Posterior cingulate gyrus (tissue), 11 donors: ENCODE data around the gene RPL10A.

Source experiments
- DNase-seq, 10 donors: peaks; one replicate each; pipeline versions ENCODE4 v3.0.0 to v3.0.0-alpha.2; 2020 to 2021; ENCODE audit warnings: mixed read lengths in 3 of 10
- intact Hi-C: fragments of 100-400 bp; cut with DNase I; formaldehyde crosslinking; loops from one replicate; pipeline ENCODE4 v1.15.1; 2023

Gene RPL10A

GRCh38 chr6:35489995-35490791 lies 22.0 kb downstream of the RPL10A start:
- peak in 4 of 10 donors; percentile 31 to 89 (median 34) for DNase-seq
- intact Hi-C loops: no loop called here

DNA sequence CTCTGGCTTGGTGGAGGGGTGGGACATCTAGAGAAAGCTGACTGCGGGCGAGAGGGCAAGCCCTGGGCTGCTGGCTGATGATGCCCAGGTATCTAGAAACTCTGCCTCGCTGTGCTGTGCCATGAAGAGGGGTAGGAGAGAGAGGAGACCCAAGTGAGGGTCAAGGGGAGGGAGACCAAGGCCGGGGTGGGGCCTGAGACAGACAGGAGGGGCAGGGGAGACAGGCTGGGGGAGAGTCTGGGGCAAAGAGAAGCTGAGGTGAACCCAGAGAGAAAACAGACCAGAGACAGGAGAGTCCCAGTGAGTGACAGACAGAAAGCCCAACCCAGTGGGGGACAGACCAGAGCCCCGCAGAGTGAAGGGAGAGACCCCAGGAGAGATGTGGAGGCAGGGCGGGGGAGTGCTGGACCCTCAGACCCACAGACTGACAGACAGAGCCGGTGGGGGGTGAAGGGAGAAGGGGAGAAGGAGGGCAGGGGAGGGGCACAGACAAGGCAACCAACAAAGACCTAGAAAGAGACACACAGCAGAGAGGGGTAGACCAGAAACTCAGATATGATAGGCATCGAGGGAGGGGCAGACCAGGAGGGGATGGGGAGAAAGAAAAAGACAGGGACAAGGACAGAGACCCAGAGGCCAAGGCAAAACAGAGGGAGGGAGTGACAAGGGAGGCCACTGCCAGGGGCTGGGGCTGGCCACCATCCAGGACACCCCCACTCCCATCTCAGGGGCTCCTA lies 22.8 kb downstream of the RPL10A start:
- intact Hi-C loops: no loop called here
- peak in 1 of 10 donors; percentile 44 for DNase-seq

GRCh38 chr6:35491558-35492257 lies 23.5 kb downstream of the RPL10A start:
- intact Hi-C loops: no loop called here
- peak in 1 of 10 donors; percentile 68 for DNase-seq

DNA sequence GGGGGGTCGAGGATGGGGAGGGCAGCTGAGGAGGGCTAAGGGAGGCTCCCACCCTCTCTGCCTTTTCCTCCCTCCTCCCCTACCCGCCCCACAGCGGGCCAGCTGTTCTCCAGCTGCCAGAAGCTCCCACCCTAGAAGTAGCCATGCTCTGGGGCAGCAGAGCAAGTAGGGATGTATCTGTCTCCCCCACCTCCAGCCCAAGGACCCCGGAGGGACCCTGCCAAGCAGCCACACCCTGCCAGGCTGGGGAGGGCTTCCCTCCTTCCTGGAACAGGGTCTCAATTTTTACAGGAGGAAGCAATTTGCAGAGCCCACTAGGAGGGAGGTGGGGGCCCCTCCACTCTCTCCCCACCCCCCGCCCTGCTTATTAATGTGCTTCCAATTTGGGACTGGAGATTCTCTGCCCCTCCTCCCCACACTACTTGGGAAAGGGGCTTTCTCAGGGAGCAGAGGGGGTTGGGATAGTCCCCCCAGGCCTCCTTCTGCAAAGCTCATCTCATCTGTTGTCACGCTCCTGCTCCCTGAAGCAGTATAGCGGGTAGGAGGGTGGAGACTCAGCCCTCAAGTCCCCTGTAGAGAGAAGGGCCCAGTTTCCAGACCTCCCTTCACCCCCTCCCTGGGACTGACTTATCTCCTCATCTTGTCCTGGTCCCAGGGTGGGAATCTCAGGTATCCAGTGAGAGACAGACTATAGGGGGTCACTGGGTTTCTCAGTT lies 24.2 kb downstream of the RPL10A start:
- peak in 1 of 10 donors; percentile 42 for DNase-seq
- intact Hi-C loops: no loop called here

GRCh38 chr6:35492974-35493284 lies 24.7 kb downstream of the RPL10A start:
- peak in 1 of 10 donors; percentile 57 for DNase-seq
- intact Hi-C loops: no loop called here

DNA sequence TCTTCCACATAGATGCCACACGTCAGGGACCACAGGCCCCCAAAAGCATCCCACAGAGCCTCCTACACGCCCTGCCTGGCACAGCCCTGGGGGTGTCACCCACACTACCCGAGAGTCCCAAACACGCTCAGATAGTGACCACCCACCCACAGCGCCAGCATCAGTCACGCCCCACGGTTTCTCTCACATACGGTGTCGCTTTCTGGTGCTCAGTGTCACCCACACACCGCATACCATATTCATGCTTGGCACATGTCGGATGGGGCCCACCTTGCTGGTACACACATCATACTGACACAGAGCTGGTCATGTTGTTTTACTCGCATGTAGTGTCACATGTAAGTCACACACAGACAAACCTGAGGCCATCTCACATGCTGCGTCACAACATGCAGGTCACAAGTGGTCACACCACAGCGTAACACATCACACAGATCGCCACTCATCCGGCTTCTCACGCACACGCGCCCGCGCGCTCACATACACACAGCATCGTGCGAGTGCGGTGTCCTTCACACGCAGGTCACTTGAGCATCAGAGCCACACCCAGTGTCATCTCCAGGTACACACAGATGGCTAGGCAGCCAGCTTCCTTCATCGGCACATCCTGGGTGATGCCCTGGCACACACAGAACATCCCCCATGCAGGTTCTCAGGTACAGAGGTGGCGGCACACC lies 25.2 kb downstream of the RPL10A start:
- intact Hi-C loops: no loop called here
- peak in 1 of 10 donors; percentile 79 for DNase-seq

GRCh38 chr6:35494161-35494563 lies 26.0 kb downstream of the RPL10A start:
- DNase-seq: peak in 1 of 10 donors; percentile 70

DNA sequence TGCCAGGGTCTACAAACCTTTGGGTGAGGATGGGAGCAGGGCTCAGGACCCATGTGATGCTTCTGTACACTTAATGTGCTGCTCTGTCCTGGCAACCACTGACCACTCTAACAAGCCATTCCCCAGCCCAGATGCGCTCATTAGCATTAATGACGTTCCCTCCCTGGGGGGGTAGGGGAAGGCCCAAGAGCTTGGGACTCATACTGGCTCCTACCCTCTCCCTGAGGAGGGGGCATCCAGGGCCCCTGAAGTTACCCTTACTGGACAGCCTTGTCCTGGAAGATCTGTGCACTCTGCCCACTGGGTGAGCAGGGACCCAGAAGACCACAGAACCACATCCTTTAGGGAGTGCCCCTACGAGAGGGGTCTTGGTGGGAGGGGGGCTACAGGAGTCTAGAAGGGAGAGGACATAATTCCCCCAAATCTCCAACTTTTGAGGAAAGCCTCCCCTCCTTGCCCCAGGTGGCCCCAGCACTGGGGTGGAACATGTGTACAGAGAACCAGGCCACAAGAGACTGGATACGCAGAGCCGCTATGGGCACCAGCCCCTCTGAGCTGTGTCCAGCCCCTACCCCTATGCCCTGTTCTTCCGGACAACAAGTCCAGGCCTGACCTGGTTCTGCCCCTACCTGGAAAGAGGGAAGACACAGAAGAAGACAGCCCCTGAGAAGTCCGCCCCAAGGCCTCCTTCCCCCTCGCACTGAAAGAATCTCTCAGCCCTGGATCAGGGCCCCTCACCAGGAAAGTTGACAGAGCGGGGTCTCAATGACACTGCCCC lies 27.2 kb downstream of the RPL10A start:
- intact Hi-C loops: no loop called here
- DNase-seq: peak in 1 of 10 donors; percentile 72

More at GRCh38 chr6:35494161-35494563, 26.0 kb downstream of the RPL10A start:
- intact Hi-C loops: no loop called here

- intact Hi-C loops: no loop called here
- DNase-seq: peak in 1 of 10 donors; percentile 65
Measured at GRCh38 chr6:35496036-35496840, 28.0 kb downstream of the RPL10A start.

- DNase-seq: peak in 1 of 10 donors; percentile 85
Measured at GRCh38 chr6:35496841-35497570, 28.8 kb downstream of the RPL10A start, which contains the start of gene TEAD3. TEAD3 (minus strand) TSS chr6:35497079.

GRCh38 chr6:35497571-35498421 lies 29.6 kb downstream of the RPL10A start:
- peak in 1 of 10 donors; percentile 81 for DNase-seq
- intact Hi-C loops: no loop called here

More at GRCh38 chr6:35496841-35497570, 28.8 kb downstream of the RPL10A start, which contains the start of gene TEAD3:
- intact Hi-C loops: no loop called here

- peak in 1 of 10 donors; percentile 66 for DNase-seq
- intact Hi-C loops: no loop called here
Measured at GRCh38 chr6:35498422-35499067, 30.3 kb downstream of the RPL10A start.

DNA sequence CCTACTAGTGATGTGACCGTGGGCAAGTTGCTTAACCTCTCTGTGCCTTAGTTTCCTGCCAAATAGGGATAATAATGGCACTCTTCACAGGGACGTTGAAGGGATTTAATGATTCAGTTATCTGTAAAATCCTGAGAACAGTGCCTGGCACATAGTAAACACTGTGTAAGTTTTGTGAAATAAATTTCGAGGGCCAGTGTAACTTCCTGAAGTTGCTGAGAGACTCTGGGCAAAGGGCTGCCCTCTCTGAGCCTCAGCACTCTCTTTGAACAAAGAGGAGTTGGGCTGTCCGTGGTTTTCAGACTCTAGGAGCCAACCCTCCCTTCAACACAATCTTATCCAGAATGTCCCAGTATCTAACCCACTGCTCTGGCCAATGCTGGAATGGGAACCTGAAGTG lies 31.2 kb downstream of the RPL10A start:
- no peak for DNase-seq
- intact Hi-C loops: no loop called here

GRCh38 chr6:35500782-35501181 lies 32.6 kb downstream of the RPL10A start:
- intact Hi-C loops: no loop called here
- DNase-seq: no peak

- no peak for DNase-seq
- intact Hi-C loops: no loop called here
Measured at GRCh38 chr6:35501784-35502183, 33.6 kb downstream of the RPL10A start.

GRCh38 chr6:35503534-35503933 lies 35.3 kb downstream of the RPL10A start:
- DNase-seq: peak in 1 of 10 donors; percentile 67
- intact Hi-C loops: no loop called here
